Left kidney (tissue), 8 donors: ENCODE data around the gene SMIM10L1. TPM values are rescaled to one million over a fixed set of nuclear protein-coding genes. Genes with fewer than 3 reads are reported as not detected.

Experiments
- DNase-seq: peaks from one replicate; pipeline ENCODE4 v3.0.0-alpha.2; 2013
- long read RNA-seq, 8 donors: transcript quantifications; one replicate each; lab custom pipeline, GENCODE V29; 2026
- polyA plus RNA-seq: library from polyadenylated mRNA; unstranded; fragments of 120-200 nt; gene quantifications from one replicate; pipeline ENCODE4 v1.2.1, GENCODE V29; 2013; ENCODE audit not compliant: insufficient read length

SMIM10L1 gene
- polyA plus RNA-seq, result 17.1 TPM
- long read RNA-seq, donor 1, full-length matches to known transcripts, result 72 of 72 reads
- long read RNA-seq, donor 1, partial matches to known transcripts, result 0 of 72 reads
- long read RNA-seq, donor 1, other reads (novel, unspliced or antisense), result 0 of 72 reads
- long read RNA-seq, donor 2, full-length matches to known transcripts, result 56 of 56 reads
- long read RNA-seq, donor 2, partial matches to known transcripts, result 0 of 56 reads
- long read RNA-seq, donor 2, other reads (novel, unspliced or antisense), result 0 of 56 reads
- long read RNA-seq, donor 3, full-length matches to known transcripts, result 61 of 61 reads
- long read RNA-seq, donor 3, partial matches to known transcripts, result 0 of 61 reads
- long read RNA-seq, donor 3, other reads (novel, unspliced or antisense), result 0 of 61 reads
- long read RNA-seq, donor 4, full-length matches to known transcripts, result 14 of 14 reads
- long read RNA-seq, donor 4, partial matches to known transcripts, result 0 of 14 reads
- long read RNA-seq, donor 4, other reads (novel, unspliced or antisense), result 0 of 14 reads
- long read RNA-seq, donor 5, full-length matches to known transcripts, result 102 of 102 reads
- long read RNA-seq, donor 5, partial matches to known transcripts, result 0 of 102 reads
- long read RNA-seq, donor 5, other reads (novel, unspliced or antisense), result 0 of 102 reads
- long read RNA-seq, donor 6, full-length matches to known transcripts, result 64 of 64 reads
- long read RNA-seq, donor 6, partial matches to known transcripts, result 0 of 64 reads
- long read RNA-seq, donor 6, other reads (novel, unspliced or antisense), result 0 of 64 reads
- long read RNA-seq, donor 7, full-length matches to known transcripts, result 77 of 77 reads
- long read RNA-seq, donor 7, partial matches to known transcripts, result 0 of 77 reads
- long read RNA-seq, donor 7, other reads (novel, unspliced or antisense), result 0 of 77 reads
- long read RNA-seq, donor 8, full-length matches to known transcripts, result 25 of 25 reads
- long read RNA-seq, donor 8, partial matches to known transcripts, result 0 of 25 reads
- long read RNA-seq, donor 8, other reads (novel, unspliced or antisense), result 0 of 25 reads

DNA sequence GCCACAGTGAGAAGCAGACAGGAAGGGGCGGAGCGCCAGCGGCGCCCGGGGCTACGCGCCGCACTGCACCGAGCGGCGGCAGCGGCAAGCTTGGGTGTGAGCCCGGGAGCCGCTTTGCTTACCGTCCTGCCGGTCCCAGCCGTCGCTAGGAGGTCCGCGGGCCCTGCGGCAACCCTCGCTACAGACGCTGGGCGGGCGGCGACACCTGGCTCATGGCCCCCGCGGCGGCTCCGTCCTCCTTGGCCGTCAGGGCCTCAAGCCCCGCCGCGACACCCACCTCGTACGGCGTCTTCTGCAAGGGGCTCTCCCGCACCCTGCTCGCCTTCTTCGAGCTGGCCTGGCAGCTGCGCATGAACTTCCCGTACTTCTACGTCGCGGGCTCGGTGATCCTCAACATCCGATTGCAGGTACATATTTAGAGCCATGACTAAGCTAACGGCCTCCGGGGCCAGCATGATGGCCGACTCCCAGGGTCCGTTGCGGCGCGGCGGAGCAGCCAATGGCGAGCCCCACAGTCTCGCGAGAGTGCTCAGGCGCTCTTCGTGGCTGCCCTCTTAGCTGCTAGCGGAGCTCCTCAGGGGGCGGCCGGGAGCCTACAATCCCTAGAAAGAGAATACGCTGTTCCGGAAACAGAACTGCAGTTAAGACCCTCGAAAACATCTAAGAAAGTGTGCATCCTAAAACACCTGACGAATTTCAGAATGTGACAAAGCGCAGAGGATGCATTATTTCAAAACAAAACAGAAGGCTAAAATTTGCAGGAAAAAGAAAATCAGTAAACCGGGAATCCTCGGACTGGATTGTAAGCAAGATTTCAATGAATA, at the start of gene SMIM10L1:
Gene SMIM10L1 (plus strand): TSS at position 50 of the 824 bp plus-strand sequence. CDS start 163 bp downstream, at position 213.
- peak; percentile 94 for DNase-seq

- DNase-seq, result no peak
These were observed 40.6 kb upstream of the SMIM10L1 start for GRCh38 chr12:11130382-11130781.

DNA sequence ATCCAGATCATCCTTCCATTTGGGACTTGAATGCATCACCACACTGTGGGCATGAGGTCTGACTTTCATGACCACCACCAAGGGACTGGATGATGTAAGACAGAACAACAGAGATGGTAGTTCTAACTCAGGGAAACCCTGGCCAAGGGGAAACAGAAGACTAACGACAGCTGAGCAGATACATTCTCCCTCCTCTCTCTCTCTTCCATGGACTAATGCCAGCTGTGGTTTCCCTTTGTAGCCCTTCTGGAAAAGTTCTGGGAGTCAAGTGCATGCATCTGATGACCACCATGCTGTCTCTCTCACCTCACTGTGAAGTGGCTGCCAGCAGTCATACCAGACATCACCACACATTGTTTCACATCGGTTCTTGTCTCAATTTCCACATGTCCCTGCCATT, 40.0 kb upstream of the SMIM10L1 start:
- no peak for DNase-seq

DNA sequence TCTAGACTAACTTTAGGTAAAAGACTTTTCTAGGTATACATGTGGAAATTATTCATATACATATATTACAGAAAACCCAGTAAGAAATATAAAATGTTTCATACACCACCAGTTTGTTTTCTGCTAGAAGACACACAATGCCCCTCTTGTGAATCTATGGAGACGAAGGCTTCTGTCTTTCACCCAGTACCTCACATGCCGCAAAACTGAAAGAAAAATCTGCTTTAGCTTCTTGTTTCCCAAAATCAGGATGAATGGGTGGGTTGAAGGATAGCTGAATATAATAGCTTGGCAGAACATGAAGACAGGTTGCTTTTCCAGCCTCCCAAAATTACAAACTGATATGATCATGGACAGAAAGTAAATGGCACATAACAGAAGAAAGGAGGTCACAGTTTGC, 37.8 kb upstream of the SMIM10L1 start:
- DNase-seq, result no peak

GRCh38 chr12:11133816-11134215, 37.2 kb upstream of the SMIM10L1 start:
- DNase-seq, result no peak

GRCh38 chr12:11134305-11134704, 36.7 kb upstream of the SMIM10L1 start, which contains the start of gene TAS2R30:
Gene TAS2R30 (minus strand): TSS chr12:11134644. CDS start chr12:11134244, 400 bp downstream.
- no peak for DNase-seq

- DNase-seq, result no peak
These were observed 34.9 kb upstream of the SMIM10L1 start for GRCh38 chr12:11136075-11136474.

GRCh38 chr12:11143352-11143751, 27.6 kb upstream of the SMIM10L1 start:
- no peak for DNase-seq

DNA sequence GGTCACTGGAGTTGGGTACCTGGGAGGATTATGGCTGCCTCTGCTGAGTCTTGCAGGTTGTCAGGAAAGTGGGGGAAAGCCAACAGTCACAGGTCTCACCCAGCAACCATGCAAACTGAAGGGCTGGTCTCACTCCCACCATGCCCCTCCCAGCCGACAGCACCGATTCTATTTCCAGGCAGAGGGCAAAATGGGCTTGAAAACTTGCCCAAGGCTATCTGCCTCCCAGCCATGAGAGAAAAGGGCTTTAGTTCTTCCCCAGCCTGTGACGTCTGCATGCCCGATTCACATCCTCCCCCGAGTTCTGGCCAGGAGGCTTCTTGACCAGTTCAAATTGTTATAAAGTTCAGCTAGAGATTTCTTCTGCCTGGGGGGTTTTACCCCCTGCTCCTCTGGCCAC, 26.7 kb upstream of the SMIM10L1 start:
- no peak for DNase-seq

DNA sequence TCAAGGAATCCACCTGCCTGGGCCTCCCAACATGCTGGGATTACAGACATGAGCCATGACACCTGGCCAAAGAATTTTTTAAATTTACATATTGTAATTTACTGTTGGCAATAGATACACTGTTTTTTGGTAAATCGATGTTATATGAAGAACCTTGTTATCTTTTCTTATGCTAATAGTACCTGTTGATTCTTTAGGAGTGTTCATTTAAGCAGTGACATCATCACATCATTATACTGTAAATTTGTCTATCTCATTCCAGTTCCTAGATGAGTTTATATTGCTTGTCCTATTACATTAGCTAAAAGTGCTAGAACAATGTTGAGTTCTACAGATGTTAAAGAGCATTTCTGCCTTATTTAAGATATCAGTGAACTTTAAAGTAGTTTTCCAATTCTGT, 23.6 kb upstream of the SMIM10L1 start:
- no peak for DNase-seq

DNA sequence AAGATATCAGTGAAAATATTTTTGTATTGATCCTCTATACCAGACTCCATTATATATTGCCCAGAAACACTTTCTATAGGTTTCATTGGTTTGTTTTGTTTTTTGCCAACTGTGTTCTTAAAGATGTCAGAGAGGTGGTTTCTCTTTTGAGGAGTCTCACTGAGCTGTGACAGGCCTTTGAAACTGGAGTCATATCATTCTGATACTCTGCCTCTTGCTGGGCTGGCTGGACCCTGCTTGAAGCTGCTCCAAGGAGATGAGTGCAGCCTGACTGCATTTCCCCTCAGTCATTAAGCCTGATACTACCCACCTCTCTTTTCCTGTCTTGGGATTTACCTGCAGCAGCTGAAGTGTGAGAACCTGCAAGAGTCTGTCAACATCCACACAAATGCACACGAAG, 20.2 kb upstream of the SMIM10L1 start:
- no peak for DNase-seq

DNA sequence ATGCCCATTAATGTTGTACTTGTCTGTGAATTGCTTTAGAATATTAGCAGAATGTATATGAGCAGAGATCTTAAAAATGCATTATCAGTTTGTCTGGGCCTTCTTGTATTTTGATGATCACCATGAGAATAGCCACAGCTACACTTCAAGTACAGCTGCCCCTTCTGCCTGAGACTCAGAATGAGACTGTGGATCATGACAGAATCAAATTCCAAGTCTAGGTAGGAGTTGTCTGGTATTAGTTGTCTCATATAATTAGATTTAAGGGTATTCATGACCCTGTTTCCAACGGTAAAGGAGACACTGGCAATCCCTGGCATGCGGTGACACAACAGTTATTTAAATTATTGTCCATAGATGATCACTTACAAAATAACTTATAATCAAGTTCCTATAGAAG, 18.3 kb upstream of the SMIM10L1 start:
- DNase-seq, result no peak

DNA sequence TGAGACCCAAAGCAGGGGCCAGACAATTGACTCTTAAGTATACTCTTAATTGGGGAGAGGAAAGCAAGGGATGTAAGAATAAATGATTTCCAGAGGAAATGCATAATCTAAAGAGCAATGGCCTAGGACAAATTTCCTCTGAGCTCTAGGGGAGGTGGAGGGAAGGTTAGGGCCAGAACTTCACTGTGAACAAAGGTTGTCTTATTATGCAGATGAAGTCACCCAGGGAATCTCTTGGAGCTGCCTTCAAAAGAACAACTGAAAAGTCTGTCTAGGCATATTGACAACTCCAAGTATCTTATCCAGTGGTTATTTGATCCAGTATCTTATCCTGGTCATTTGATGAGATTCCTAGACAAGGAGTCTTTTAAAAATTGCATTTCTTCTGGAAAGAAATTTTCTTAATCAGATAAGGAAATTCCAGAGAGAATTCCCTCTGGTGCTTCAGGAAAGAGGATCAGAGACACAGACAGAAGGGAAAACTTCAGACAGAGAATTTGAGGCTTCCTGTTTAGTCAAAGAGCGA, 16.5 kb upstream of the SMIM10L1 start:
- no peak for DNase-seq

DNA sequence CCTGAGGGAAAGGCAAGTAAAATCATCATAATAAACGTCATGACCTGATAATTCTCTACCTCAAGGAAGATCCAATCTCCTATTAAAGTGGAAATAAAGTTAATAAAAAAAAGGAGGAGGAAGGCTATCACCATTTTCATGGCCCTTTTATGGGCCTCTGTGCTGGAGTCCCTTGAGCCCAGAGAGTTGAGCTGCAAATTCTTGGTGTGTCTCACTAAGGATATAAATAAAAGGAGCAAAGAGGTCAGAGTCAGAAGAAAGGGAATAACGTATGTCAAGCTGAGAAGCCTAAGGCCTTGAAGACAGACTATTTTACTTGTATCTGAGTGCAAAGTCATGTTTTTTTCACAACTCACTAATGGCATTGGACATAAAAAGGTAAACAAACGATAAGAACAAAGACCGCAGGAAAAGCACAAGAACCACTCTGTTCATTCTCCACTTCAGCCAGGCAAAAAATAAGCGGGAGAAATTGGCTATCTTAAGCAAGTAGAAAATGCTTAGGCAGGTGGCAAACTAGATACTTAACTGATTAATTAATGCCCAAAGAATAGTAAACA, 12.0 kb upstream of the SMIM10L1 start:
- DNase-seq, result no peak

DNA sequence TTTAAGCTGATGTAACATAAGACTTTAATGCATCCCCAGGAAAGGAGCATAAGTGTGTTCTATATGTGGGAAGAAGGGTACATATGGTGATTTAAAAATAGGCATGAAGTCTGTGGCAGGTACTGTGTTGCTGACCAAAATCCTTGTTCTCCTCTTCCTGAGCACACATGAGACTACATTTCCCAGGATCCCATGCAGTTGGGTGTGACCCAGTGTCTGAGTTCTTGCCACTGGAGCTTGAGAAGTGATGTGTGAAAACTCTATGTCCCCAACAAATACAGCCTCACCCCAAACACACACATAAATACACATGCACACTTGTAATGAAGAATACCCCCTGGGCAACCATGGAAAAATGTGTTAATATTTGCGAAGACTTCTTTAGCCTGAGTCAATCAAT, 8.5 kb upstream of the SMIM10L1 start:
- DNase-seq, result no peak

DNA sequence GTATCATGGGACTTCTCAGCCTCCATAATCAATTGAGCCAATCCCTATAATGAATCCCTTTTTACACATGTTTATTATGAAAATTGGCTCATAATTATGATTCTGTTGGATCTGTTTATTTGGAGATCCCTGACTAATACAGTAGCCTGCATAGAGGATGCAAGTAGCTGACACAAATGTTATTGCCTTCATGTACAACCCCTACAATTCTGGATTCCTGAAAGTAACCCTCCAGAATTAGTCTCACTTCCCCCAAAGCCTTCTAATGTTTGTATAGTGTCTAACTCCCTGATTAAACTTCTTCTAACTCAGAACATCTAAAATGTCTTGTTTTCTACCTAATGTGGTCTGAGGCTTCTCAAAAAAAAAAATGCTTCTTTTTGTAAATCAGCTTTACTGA, 6.6 kb upstream of the SMIM10L1 start:
- no peak for DNase-seq

DNA sequence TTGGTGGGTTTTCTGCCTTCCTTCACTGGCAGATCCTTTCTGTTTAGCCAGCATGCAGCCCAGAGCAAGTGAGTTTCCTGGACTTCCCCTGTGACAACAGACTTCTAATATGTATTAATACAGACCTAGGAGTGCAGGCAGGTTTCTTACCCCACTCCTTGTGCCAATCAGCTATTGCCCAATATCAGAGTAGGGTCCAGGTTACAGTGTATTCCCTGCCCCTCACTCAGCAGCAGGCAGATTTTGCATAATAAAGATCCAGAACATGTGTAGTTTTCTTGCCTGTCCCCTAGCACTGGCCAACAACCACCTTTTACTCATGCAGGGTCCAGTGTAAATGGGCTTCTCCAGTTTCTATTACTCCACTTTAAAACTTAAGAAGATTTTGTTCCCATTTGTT, 4.7 kb upstream of the SMIM10L1 start:
- no peak for DNase-seq

GRCh38 chr12:11170810-11171144, 217 bp upstream of the SMIM10L1 start:
- DNase-seq, result no peak

DNA sequence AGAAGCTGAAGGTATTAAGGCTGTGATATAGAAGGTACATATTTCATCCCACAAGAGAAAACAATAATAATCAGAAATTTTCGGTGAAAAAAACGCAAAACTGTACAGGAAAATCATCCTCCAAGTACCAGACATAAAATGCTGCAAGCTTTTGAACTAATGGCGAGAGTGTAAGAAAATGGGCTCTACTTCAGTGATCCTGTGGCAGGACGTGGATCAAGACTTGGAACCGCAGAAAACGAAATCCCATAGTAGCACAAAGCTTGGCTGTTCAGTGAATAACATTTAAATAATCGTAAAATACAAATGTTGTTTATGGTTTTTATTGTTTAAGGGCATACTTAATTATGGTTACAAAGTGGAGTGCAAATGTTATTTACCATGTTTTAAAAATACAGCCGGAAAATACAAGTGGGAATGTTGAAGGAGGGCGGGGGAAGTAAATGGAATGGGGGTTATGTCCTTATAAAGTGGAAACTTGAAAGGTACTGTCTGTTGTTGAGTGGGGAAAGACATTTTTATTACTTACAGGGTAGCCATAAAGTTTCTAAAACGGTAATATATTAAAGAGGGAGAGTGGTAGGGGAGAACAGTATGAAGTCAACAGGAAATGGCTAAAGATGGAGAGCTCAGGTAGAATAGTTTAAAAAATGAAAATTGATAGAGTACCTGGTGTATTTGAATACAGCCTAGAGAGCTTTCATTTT, 1.1 kb downstream of the SMIM10L1 start:
- DNase-seq, result peak; percentile 37

GRCh38 chr12:11174022-11174421, 3.0 kb downstream of the SMIM10L1 start:
- no peak for DNase-seq

GRCh38 chr12:11178250-11178649, 7.3 kb downstream of the SMIM10L1 start:
- no peak for DNase-seq
